ENCODE data around the gene VPS13A.
"Not testable (repeated sequence)": the region's sequence is repeated elsewhere in the genome, so short reads cannot be mapped to it uniquely, and the experiment has no call there.

The VPS13A gene

DNA sequence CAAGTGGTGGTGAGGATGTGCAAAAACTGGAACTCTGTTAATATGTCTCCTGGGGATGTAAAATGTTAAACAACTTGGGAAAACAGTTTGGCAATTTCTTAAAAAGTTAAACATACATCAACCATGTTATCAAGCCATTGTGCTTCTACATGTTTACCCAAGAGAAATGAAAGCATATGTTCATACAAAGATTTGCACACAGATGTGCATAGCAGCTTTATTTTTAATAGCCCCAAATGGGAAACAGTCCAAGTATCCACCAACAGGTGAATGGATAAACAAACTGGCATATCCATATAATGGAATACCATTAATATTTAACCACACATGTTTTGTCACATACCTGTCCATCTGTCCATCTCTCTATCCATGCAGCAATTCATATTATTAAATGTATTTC lies 6.2 kb downstream of the VPS13A start:
- DNase-seq (ENCODE audit: low read depth), result no peak

- no peak for DNase-seq (ENCODE audit: low read depth)
Measured at GRCh38 chr9:77188242-77188641, 10.9 kb downstream of the VPS13A start.

GRCh38 chr9:77194423-77194822 lies 17.1 kb downstream of the VPS13A start:
- peak; percentile 14 for DNase-seq (ENCODE audit: low read depth)

DNA sequence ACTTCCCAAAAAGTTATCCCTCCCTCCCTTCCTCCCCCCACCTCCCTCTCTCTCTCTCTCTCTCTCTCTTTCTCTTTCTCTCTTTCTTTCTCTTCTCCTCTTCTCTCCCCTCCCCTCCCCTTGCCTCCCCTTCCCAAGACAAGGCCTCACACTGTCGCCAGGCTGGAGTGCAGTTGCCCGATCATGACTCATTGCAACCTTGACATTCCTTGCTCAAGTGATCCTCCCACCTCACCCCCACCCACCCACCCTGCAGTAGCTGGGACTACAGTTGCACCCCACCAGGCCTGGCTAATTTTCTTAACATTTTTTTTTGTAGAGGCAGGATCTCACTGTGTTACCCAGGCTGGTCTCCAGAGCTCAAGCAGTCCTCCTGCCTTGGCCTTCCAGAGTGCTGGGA lies 32.8 kb downstream of the VPS13A start:
- peak; percentile 4 for DNase-seq (ENCODE audit: low read depth)

- no peak for DNase-seq (ENCODE audit: low read depth)
Measured at GRCh38 chr9:77211561-77211960, 34.2 kb downstream of the VPS13A start.

- no peak for DNase-seq (ENCODE audit: low read depth)
Measured at GRCh38 chr9:77212801-77213200, 35.5 kb downstream of the VPS13A start.

- DNase-seq (ENCODE audit: low read depth), result peak; percentile 39
Measured at GRCh38 chr9:77215874-77216273, 38.5 kb downstream of the VPS13A start.

- peak; percentile 87 for DNase-seq (ENCODE audit: low read depth)
Measured at GRCh38 chr9:77218612-77219011, 41.3 kb downstream of the VPS13A start.

- no peak for DNase-seq (ENCODE audit: low read depth)
Measured at GRCh38 chr9:77221431-77221830, 44.1 kb downstream of the VPS13A start.

DNA sequence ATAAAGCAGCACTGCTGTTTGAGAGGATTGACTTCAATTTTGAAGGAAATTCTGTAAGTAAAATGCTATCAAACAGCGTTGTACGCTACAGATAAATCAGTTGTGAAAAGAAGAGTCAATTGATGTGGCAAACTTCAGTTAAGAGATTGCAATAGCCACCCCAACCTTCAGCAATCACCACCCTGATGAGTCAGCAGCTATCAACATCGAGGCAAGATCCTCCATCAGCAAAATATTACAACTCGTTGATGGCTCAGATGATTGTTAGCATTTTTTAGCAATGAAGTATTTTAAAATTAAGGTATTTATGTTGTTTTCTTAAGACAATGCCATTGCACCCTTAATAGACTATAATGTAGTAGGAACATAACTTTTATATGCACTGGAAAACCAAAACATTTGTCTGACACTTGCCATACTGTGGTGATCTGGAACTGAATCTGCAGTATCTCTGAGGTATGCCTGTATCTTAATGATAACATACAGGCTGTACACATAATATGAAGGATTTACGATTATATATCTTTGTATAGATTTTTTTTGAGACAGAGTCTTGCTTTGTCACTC lies 47.5 kb downstream of the VPS13A start:
- DNase-seq (ENCODE audit: low read depth), result peak; percentile 73

DNA sequence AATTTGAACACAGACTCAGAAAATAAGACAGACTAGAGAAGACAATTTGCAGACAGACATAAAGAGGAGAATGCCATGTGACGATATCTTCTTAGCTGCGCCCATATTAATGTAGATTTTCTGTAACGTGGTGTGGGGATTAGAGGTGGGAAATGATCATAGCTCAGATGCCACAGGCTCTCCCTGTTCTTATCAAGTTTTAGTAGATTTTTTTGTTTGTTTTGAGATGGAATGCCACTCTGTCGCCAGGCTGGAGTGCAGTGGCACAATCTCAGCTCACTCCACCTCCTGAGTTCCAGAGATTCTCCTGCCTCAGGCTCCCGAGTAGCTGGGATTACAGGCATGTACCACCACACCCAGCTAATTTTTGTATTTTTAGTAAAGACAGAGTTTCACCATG lies 59.4 kb downstream of the VPS13A start:
- DNase-seq (ENCODE audit: low read depth), result no peak

DNA sequence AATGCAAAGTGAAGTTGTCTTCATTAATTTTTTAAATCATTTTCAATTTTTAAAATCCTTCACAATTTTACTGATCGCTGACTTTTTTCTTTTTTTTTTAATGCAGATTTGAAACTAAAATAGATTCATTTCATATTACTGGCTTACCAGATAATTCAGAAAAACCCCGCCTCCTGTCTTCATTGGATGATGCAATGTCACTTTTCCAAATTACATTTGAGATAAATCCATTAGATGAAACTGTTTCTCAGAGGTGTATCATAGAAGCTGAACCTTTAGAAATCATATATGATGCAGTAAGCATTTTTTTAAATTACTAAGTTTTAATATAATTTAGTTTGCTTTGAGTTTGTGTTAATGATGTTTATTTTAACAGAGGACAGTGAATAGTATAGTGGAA lies 60.6 kb downstream of the VPS13A start:
- no peak for DNase-seq (ENCODE audit: low read depth)

GRCh38 chr9:77251050-77251449 lies 73.7 kb downstream of the VPS13A start:
- DNase-seq (ENCODE audit: low read depth), result peak; percentile 16

DNA sequence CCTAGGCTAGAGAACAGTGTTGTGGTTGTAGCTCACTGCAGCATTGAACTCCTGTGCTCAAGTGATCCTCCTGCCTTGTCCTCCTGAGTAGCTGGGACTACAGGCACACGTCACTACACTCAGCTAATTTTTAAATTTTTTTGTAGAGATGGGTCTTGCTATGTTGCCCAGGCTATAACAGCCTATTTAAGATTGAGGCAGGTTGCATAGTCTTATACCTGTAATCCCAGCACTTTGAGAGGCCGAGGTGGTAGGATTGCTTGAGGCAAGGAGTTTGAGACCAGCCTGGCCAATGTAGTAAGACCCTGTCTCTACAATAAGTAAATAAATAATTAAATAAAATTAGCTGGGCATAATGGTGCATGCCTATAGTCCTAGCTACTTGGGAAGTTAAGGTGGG lies 79.9 kb downstream of the VPS13A start:
- no peak for DNase-seq (ENCODE audit: low read depth)

GRCh38 chr9:77261605-77262004 lies 84.3 kb downstream of the VPS13A start:
- no peak for DNase-seq (ENCODE audit: low read depth)

GRCh38 chr9:77267762-77268161 lies 90.4 kb downstream of the VPS13A start:
- not testable (repeated sequence) for DNase-seq (ENCODE audit: low read depth)

- no peak for DNase-seq (ENCODE audit: low read depth)
Measured at GRCh38 chr9:77271023-77271690, 93.8 kb downstream of the VPS13A start.

DNA sequence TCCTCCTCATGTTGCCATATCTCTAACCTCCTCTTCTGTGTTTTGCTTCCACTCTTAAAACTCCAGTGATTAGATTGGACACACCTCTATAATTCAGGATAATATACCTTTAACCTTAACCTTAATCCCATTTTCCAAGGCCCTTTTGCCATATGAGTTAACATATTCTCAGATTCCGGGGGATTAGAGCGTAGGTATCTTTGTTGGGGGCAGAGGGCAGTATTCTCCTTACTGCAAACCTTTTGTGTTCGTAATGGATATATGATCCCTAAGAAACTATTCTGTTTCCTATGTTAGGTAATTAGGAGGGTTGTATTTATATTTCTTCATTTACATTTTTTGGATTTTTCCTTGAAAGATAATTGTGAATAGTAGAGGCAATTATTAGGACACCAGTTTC lies 99.5 kb downstream of the VPS13A start:
- DNase-seq (ENCODE audit: low read depth), result no peak

DNA sequence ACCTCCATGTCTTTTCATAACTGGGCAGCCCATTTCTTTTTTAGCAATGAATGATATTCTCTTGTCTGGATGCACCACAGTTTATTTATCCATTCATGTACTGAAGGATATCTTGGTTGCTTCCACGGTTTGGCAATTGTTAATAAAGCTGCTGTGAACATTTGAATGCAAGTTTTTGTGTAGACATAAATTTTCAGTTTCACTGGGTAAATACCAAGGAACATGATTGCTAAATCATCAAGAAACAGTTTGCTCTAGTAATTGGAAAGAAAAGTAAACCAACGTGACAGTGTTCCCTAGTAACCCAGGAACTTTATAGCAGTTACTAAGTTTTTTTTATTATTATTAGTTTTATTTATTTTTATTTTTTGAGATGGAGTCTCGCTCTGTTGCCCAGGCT lies 100.4 kb downstream of the VPS13A start:
- DNase-seq (ENCODE audit: low read depth), result no peak

- no peak for DNase-seq (ENCODE audit: low read depth)
Measured at GRCh38 chr9:77283991-77284390, 106.7 kb downstream of the VPS13A start.

- no peak for DNase-seq (ENCODE audit: low read depth)
Measured at GRCh38 chr9:77284616-77285015, 107.3 kb downstream of the VPS13A start.

GRCh38 chr9:77290373-77290772 lies 113.0 kb downstream of the VPS13A start:
- peak; percentile 37 for DNase-seq (ENCODE audit: low read depth)

- DNase-seq (ENCODE audit: low read depth), result peak; percentile 56
Measured at GRCh38 chr9:77291714-77292113, 114.4 kb downstream of the VPS13A start.

DNA sequence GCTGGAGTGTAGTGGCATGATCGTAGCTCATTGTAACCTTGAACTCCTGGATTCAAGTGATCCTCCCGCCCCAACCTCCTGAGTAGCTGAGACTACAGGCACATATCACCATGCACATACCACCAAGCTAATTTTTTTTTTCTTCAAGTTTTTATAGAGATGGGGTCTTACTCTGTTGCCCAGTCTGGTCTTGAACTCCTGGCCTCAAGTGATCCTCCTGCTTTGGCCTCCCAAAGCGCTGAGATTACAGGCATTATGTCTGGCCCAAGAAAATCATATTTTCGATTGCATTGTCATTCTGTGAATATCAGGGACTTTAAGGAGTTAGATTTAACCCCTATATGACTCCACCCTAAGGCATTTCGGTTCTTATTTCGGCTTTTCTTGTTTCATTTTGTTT lies 116.6 kb downstream of the VPS13A start:
- DNase-seq (ENCODE audit: low read depth), result no peak

Data from EH (cell line).